ENCODE measurements around the gene CT47C1.

The CT47C1 gene

GRCh38 chrX:119055687-119056086 lies 17.1 kb upstream of the CT47C1 start:
- in situ Hi-C loops (cut with HindIII; ENCODE audit: low pct_unique_long_range_greater_than_20kb, low sequenced_read_pairs) = no loop called here
- DNase-seq (ENCODE audit: low read depth in 1 of 2, low spot score in 1 of 2) = no peak
- TF ChIP-seq JUND (IDR thresholded peaks at IDR 0.05; ENCODE audit: low read depth) = no peak

DNA sequence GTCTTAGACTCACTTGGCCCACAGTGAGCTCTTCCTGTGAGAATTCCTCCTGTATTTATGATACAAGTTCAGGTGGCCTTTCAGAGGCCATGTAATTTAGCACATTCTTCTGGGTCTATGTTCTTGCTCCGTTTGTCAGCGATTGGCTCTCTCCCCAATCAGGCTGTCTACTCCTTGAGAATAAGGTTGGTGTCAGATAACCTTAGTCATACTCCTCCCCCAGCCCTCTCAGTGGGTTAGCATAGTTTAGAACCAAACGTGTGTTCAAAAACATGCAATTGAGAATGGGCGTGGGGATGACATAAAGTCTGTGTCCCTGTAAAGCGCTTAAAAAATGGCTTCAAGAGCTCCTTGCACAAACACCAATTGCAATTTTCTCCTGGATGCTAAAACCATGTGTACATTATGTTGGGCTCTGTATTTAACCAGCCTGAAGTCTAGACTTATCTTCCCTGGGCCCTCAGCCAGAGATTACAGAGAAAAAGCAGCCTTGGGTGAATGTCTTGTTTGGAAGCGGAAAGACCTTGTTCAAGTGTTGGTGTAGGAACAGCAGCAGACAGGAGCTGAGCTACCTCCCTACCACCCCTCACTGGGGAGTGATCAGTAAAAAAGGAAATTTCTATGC lies 9.9 kb upstream of the CT47C1 start:
- no peak for TF ChIP-seq JUND (IDR thresholded peaks at IDR 0.05; ENCODE audit: low read depth)
- no peak for DNase-seq (ENCODE audit: low read depth in 1 of 2, low spot score in 1 of 2)
- in situ Hi-C loops (cut with HindIII; ENCODE audit: low pct_unique_long_range_greater_than_20kb, low sequenced_read_pairs) = no loop called here

- in situ Hi-C loops (cut with HindIII; ENCODE audit: low pct_unique_long_range_greater_than_20kb, low sequenced_read_pairs) = no loop called here
- no peak for DNase-seq (ENCODE audit: low read depth in 1 of 2, low spot score in 1 of 2)
- TF ChIP-seq JUND (IDR thresholded peaks at IDR 0.05; ENCODE audit: low read depth) = no peak
Measured at GRCh38 chrX:119063428-119063827, 9.4 kb upstream of the CT47C1 start.

GRCh38 chrX:119067023-119067739 lies 5.6 kb upstream of the CT47C1 start:
- in situ Hi-C loops (cut with HindIII; ENCODE audit: low pct_unique_long_range_greater_than_20kb, low sequenced_read_pairs) = no loop called here
- TF ChIP-seq JUND (IDR thresholded peaks at IDR 0.05; ENCODE audit: low read depth) = no peak
- DNase-seq (ENCODE audit: low read depth in 1 of 2, low spot score in 1 of 2) = peak in 1 of 2 experiments; percentile 40

GRCh38 chrX:119069128-119069527 lies 3.7 kb upstream of the CT47C1 start:
- TF ChIP-seq JUND (IDR thresholded peaks at IDR 0.05; ENCODE audit: low read depth) = no peak
- in situ Hi-C loops (cut with HindIII; ENCODE audit: low pct_unique_long_range_greater_than_20kb, low sequenced_read_pairs) = no loop called here
- no peak for DNase-seq (ENCODE audit: low read depth in 1 of 2, low spot score in 1 of 2)

- in situ Hi-C loops (cut with HindIII; ENCODE audit: low pct_unique_long_range_greater_than_20kb, low sequenced_read_pairs) = no loop called here
- no peak for TF ChIP-seq JUND (IDR thresholded peaks at IDR 0.05; ENCODE audit: low read depth)
- DNase-seq (ENCODE audit: low read depth in 1 of 2, low spot score in 1 of 2) = no peak
Measured at GRCh38 chrX:119069762-119070161, 3.0 kb upstream of the CT47C1 start.

GRCh38 chrX:119071381-119071780 lies 1.4 kb upstream of the CT47C1 start:
- no peak for DNase-seq (ENCODE audit: low read depth in 1 of 2, low spot score in 1 of 2)
- TF ChIP-seq JUND (IDR thresholded peaks at IDR 0.05; ENCODE audit: low read depth) = no peak
- in situ Hi-C loops (cut with HindIII; ENCODE audit: low pct_unique_long_range_greater_than_20kb, low sequenced_read_pairs) = no loop called here

DNA sequence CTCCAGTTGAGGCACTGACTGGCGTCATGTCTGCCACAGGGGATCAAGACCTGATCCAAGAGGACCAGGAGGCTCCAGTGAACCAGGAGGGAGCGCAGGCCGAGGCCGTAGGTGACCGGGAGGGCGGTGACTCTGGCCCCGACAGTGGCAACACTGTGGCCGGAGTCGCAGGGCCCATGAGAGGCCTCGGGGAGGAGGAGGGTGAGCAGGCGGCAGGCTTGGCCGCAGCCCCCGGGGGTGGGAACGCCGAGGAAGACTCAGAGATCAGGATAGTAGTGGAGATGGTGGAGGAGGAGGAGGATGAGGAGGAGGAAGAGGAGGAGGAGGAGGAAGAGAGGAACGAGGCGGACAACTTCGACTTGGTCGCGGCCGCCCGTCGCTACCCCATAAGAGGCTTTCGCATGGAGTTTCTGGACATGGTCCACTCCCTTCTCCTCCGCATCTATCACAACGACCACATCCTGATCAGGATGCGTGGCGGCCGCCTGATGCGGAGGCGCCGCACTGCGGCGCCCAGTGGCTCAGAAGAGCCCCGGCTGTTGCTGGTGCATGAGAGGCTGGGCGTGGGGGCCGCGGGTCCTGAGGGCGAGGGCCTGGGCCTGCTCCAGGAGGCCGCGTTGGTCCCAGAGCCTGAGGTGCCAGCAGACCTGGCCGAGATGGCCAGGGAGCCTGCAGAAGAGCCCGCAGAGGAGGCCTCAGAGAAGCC lies 560 bp downstream of the CT47C1 start:
- in situ Hi-C loops (cut with HindIII; ENCODE audit: low pct_unique_long_range_greater_than_20kb, low sequenced_read_pairs) = no loop called here
- DNase-seq (ENCODE audit: low read depth in 1 of 2, low spot score in 1 of 2) = no peak
- TF ChIP-seq JUND (IDR thresholded peaks at IDR 0.05; ENCODE audit: low read depth) = no peak

DNA sequence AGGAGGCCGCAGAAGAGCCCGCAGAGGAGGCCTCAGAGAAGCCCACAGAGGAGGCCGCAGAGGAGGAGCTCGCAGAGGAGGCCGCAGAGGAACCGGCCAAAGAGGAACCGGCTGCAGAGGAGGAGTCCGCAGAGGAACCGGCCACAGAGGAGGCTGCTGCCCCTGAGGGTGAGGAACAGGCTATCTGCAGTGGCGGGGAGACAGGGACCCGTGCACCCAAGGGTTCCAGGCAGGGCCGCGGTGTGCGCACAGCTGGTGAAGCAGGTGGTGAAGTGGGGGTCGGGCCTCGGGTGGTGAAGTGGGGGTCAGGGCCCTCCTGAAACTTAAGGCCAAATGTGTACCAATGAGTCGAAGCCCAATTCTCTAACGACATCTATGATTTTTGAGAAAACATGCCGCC lies 1.1 kb downstream of the CT47C1 start:
- in situ Hi-C loops (cut with HindIII; ENCODE audit: low pct_unique_long_range_greater_than_20kb, low sequenced_read_pairs) = no loop called here
- no peak for TF ChIP-seq JUND (IDR thresholded peaks at IDR 0.05; ENCODE audit: low read depth)
- DNase-seq (ENCODE audit: low read depth in 1 of 2, low spot score in 1 of 2) = no peak

DNA sequence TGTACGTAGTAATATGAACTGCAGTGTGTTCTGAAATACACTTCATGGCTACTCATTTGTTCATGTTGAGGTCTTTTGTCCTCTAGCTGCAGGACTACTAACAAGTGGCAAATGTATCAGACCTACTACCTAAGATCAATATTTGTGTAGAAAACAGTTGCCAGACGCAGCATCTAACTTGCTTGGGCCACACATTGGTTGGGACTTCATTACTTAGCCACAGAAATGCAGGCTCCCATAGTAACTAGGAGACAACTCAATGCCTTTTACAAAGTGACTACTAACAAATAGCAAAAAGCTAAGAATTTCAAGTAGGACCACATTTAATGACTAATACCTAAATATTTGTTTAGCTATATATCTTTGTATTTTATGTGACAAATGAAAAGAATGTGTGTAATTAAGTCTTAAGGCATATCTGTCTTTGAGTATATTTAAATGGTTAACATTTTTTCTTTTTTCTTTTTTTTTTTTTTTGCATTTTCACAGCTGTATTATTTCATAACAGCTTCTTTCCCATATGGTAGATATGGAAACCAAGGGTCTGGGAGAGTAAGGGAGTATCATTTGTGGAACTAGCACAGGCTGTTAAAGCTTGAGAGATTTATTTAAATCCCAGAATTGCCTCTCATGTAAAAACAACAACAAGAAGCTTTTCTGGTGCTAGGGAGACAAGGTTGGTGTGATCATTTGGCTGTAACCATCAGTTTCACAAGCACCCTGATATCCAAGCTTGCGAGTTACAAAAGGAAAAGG lies 2.7 kb downstream of the CT47C1 start:
- in situ Hi-C loops (cut with HindIII; ENCODE audit: low pct_unique_long_range_greater_than_20kb, low sequenced_read_pairs) = no loop called here
- TF ChIP-seq JUND (IDR thresholded peaks at IDR 0.05; ENCODE audit: low read depth) = no peak
- peak in 1 of 2 experiments; percentile 1 for DNase-seq (ENCODE audit: low read depth in 1 of 2, low spot score in 1 of 2)

GRCh38 chrX:119082278-119082677 lies 9.5 kb downstream of the CT47C1 start:
- no peak for TF ChIP-seq JUND (IDR thresholded peaks at IDR 0.05; ENCODE audit: low read depth)
- DNase-seq (ENCODE audit: low read depth in 1 of 2, low spot score in 1 of 2) = no peak
- in situ Hi-C loops (cut with HindIII; ENCODE audit: low pct_unique_long_range_greater_than_20kb, low sequenced_read_pairs) = no loop called here

- in situ Hi-C loops (cut with HindIII; ENCODE audit: low pct_unique_long_range_greater_than_20kb, low sequenced_read_pairs) = no loop called here
- no peak for DNase-seq (ENCODE audit: low read depth in 1 of 2, low spot score in 1 of 2)
Measured at GRCh38 chrX:119084766-119085165, 12.0 kb downstream of the CT47C1 start.

More at GRCh38 chrX:119084766-119085165, 12.0 kb downstream of the CT47C1 start:
- no peak for TF ChIP-seq JUND (IDR thresholded peaks at IDR 0.05; ENCODE audit: low read depth)
